ENCODE measurements around the gene TMEM101. TPM values are rescaled to one million over a fixed set of nuclear protein-coding genes. Genes with fewer than 3 reads are reported as not detected.

Gene TMEM101
- total and polyA plus RNA-seq, 2 of the 13 experiments (the other 11 are each of a cell fraction or from before 2014, with no cell fraction given): 72.0 to 100 TPM

- TF ChIP-seq PAXIP1 (CRISPR knock-in tag; conservative IDR thresholded peaks at IDR 0.05): 0 out of 2 replicates have a peak, but pooled peaks have one; percentile 31
- TF ChIP-seq TRIM24 (CRISPR knock-in tag; IDR thresholded peaks at IDR 0.05): no peak
- TF ChIP-seq HOXA9 (CRISPR knock-in tag; IDR thresholded peaks at IDR 0.05; ENCODE audit: borderline replicate concordance): no peak
- 0 out of 2 replicates have a peak, but pooled peaks have one; percentile 32 for TF ChIP-seq SALL1 (CRISPR knock-in tag; IDR thresholded peaks at IDR 0.05)
Measured at GRCh38 chr17:44038604-44039011, 23.8 kb upstream of the TMEM101 start (continued).

GRCh38 chr17:44037471-44037870 lies 22.7 kb upstream of the TMEM101 start:
- WGBS (ENCODE audit: low lambda C conversion rate): 96% methylated on average over 2 of the region's 2 CpGs
- peaks cover 20% of the 10 kb centered on the region for H3K4me1 ChIP-seq (ENCODE audit: insufficient read depth, low read length)
- H3K4me2 ChIP-seq (ENCODE audit: low read depth, low read length): no peak overlapping the region
- FAIRE-seq (no peak), ATAC-seq (no peak), DNase-seq (ENCODE audit: low spot score) (no peak)
- H3K9me3 ChIP-seq (ENCODE audit: low read length): no peaks in the 10 kb centered on the region
- H2AFZ ChIP-seq (ENCODE audit: low read length): no peak overlapping the region
- ChIA-PET CTCF (ENCODE audit: low intra/inter-chr PET ratio, low total read pairs) (no interaction called here), POLR2A (no interaction called here)
- peaks cover 34 to 58% of the 10 kb centered on the region in 2 experiments for H3K36me3 ChIP-seq (replicated peaks in 1 of 2; ENCODE audit: control insufficient read depth in 1 of 2, insufficient read depth in 2 of 2, low read length in 2 of 2)
- no peak overlapping the region for H3K4me3 ChIP-seq (replicated peaks in 1 of 3; ENCODE audit: insufficient read depth in 1 of 3, low read depth in 2 of 3, low read length in 3 of 3)
- H3K79me2 ChIP-seq (ENCODE audit: insufficient read depth, low read length): peaks cover 25% of the 10 kb centered on the region
- peaks cover 15% of the 10 kb centered on the region; the same call in 1 of the 2 replicates for H4K20me1 ChIP-seq (ENCODE audit: insufficient read depth, low read length)
- BruUV-seq (replicated peaks): no TSS peak
- no peak overlapping the region for H3K9ac ChIP-seq (ENCODE audit: insufficient read depth, low read depth, low read length)
- intact Hi-C loops (cut with micrococcal nuclease; ENCODE audit: unreplicated experiment) (no loop called here), in situ Hi-C loops (cut with HindIII; ENCODE audit: extremely low pct_ligation_motif_present, low pct_unique_long_range_greater_than_20kb) (no loop called here)
- H3K27ac ChIP-seq (ENCODE audit: extremely low read length, insufficient read depth, low read length): no peak overlapping the region
- H3K27me3 ChIP-seq (ENCODE audit: control insufficient read depth in 1 of 2, insufficient read depth in 2 of 2, low read length in 2 of 2): no peaks in the 10 kb centered on the region
- no peak for TF ChIP-seq ATF2 (CRISPR knock-in tag; IDR thresholded peaks at IDR 0.05)
- TF ChIP-seq ZNF326 (CRISPR knock-in tag; IDR thresholded peaks at IDR 0.05; ENCODE audit: borderline replicate concordance): no peak
- no peak for TF ChIP-seq SRY (CRISPR knock-in tag; IDR thresholded peaks at IDR 0.05)
- no peak for TF ChIP-seq TBL1XR1 (IDR thresholded peaks at IDR 0.05; ENCODE audit: borderline replicate concordance, low read length, partially characterized antibody)
- TF ChIP-seq NFIC (IDR thresholded peaks at IDR 0.05; ENCODE audit: low read length): no peak
- TF ChIP-seq TAF1 (CRISPR knock-in tag; IDR thresholded peaks at IDR 0.05): no peak
- no peak for TF ChIP-seq CENPT (CRISPR knock-in tag; IDR thresholded peaks at IDR 0.05; ENCODE audit: low read depth)
- TF ChIP-seq SKI (IDR thresholded peaks at IDR 0.05; ENCODE audit: partially characterized antibody): no peak
- TF ChIP-seq ZNF710 (CRISPR knock-in tag; IDR thresholded peaks at IDR 0.05; ENCODE audit: borderline replicate concordance): no peak
- no peak for TF ChIP-seq SIX1 (CRISPR knock-in tag; IDR thresholded peaks at IDR 0.05; ENCODE audit: borderline replicate concordance)
- TF ChIP-seq ZNF749 (CRISPR knock-in tag; IDR thresholded peaks at IDR 0.05; ENCODE audit: borderline replicate concordance): no peak
- TF ChIP-seq ZFP82 (CRISPR knock-in tag; IDR thresholded peaks at IDR 0.05; ENCODE audit: borderline replicate concordance): no peak
- TF ChIP-seq NFKBIZ (CRISPR knock-in tag; IDR thresholded peaks at IDR 0.05): no peak
- no peak for TF ChIP-seq ZNF558 (CRISPR knock-in tag; IDR thresholded peaks at IDR 0.05; ENCODE audit: borderline replicate concordance)

Data from HepG2 (cell line).